Smooth muscle cell of bladder (primary cell): ENCODE results near the gene RASSF4. TPM values are rescaled to one million over a fixed set of nuclear protein-coding genes. Genes with fewer than 3 reads are reported as not detected.

Experiments used
- total RNA-seq: library from RNA; depleted of rRNA; stranded (reverse); fragments of >200 nt; gene quantifications from 2 replicates; pipeline ENCODE4 v1.2.3, GENCODE V29; 2014

Gene RASSF4, protein sequence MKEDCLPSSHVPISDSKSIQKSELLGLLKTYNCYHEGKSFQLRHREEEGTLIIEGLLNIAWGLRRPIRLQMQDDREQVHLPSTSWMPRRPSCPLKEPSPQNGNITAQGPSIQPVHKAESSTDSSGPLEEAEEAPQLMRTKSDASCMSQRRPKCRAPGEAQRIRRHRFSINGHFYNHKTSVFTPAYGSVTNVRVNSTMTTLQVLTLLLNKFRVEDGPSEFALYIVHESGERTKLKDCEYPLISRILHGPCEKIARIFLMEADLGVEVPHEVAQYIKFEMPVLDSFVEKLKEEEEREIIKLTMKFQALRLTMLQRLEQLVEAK
- 11.7 and 11.8 TPM in 2 replicates for total RNA-seq

DNA sequence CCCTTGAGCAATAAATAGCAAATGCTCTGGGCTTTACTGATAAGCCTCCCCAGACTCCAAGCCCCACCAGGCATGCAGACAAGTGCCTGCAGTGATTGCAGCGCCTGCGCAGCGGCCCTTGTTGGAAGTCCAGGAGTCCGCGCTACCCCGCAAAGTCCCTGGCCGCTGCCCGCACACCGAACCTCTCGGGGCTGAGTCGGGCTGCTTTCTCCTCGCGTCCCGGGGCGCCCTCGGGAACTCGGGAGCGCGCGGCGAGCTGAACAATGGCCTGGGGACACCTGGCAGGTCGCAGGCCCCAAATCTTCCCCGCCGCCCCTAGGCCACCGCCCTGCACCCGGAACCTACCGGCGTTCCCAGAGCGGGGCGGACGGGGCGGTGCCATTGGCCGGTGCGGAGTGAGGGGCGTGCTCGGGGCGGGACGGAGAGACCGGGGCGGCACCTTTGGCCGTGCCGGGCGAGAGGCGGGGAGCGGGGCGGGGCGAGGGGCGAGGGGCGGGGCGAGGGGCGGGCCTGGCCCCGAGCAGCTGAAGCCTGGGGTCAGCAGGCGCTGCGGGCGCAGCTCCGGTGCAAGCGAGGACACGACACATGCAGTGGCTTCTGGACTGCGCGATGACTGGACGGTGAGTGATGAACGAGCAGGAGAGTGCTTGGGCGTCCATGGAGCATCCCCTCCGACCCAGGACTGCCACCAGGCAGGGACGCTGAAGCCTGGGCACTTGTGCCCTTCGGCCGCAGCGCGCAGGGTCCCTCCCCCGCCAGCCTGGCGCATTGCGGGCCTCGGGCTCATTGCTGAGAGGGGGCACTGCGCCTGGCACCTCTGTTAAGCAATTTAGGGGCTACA lies at the start of gene RASSF4:
Gene RASSF4, plus strand, starts transcription at position 556 of the 841 bp plus-strand sequence. CDS start 10,401 bp downstream, outside the sequence.

DNA sequence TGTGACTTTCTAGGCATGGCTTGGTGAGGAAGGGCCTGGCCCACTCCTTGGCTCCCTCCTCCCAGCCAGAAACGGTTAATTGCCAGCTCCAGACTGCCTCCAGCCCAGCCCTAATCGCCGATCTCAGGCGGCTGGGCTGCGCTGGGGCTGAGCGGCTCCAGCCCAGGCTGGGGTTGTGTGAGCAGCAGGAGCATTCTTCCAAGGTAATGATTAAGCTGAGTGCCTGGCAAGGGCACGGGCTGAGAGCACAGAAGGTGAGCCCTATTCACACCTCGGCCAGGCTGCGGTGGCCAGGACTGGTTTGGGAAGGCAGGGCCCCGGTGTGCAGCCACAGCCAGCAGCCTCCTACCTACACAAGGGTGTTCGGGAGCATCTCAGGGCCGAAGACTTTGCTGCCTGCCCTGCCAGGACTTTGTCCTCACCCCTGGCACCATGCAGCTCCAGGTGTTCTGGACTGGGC lies 48.5 kb upstream of the RASSF4 start, which contains the start of gene TMEM72:
Gene TMEM72, plus strand, starts transcription at position 257 of the 460 bp plus-strand sequence. Its CDS starts 176 bp downstream, at position 433.

DNA sequence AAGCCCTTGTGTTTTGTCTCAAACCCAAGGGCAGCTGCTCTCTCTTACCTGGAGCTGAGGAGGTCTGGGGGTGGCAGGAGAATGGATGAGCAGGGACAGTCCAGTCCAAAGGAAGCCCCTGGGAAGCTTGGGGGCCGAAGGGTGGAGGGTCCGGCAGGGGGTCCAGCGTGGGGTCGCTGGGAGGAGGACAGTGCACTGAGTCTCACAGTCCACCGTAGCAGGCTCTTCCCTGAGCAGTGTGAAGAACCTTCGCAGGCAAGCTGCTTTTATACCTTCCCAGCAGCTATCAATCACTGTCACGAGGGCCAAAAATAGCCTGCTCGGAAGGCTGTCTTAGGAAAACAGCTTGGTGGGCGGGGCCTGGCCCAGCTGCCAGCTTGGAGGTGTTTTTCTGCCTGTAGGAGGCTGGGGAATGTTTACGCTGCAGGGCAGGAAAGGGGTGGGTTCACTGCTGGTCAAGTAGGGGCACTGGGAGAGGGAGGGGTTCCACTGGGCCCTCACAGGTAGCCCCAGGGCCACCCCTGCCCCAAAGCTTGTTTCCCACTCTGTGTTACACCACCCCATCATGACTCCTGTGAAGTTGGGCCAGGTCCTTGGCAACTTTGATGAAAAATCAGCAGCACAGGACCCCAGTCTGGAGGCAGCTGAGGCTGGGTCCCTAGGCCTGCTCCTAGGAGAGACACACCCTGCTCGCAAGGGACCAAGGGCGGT lies 19.1 kb downstream of the RASSF4 start, which contains the start of gene DEPP1:
Gene DEPP1, minus strand, starts transcription at position 240 of the 711 bp plus-strand sequence. CDS start 779 bp downstream, outside the sequence.

DNA sequence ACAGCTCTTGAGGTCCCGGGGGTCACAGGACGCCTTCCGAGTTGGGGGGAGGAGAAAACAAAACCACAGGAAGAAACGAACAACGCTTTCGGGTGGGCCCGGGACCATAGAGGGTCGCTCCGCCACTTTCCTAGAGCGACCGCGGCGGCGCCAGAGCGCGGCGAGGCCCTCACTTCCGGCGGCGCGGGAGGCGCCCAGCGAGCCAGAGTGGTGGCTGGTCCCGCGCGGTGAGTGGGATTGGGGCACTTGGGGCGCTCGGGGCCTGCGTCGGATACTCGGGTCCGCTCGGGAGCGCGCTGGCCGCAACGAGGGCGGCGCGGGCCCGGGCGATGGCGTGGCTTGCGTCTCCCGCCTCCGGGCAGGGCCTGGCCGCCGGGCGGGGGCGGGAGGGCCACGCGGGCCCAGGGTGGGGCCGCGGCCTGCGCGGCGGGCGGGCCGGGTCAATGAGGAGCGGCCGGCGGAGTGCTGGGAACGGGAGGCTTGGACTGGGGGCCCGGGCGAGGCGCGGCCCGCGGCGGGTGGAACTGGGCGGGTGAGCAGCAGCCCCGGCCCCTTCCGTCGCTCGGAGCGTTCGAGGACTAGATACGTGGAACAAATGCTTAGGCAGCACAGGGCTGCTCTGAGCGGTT lies 41.3 kb downstream of the RASSF4 start, which contains the start of gene ZNF22:
Gene ZNF22, plus strand, starts transcription at position 172 of the 629 bp plus-strand sequence. CDS start 2,446 bp downstream, outside the sequence.

Other genes starting within 250 kb of the RASSF4 start
- not detected in 2 replicates for gene TMEM72, start 48.5 kb upstream of the RASSF4 start, total RNA-seq
- gene DEPP1, start 19.0 kb downstream of the RASSF4 start, total RNA-seq, result 9.4 and 22.6 TPM in 2 replicates
- 10.4 and 15.2 TPM in 2 replicates for gene ZNF22, start 41.1 kb downstream of the RASSF4 start, total RNA-seq